K562 (cell line): ENCODE measurements around the gene NAGPA. TPM values are rescaled to one million over a fixed set of nuclear protein-coding genes. Genes with fewer than 3 reads are reported as not detected.

Experiments used
- ATAC-seq: fragments of 200-7000 bp; cut with Tn5 transposase; 3 replicates; pipeline ENCODE4 v1.9.1; 2020; ENCODE audit warnings: moderate library complexity
- BruUV-seq: library from RNA; stranded (reverse); fragments of 400-500 nt; replicated peaks from 2 replicates; lab custom pipeline; 2021; lab: Mats Ljungman, UMichigan
- CTCF ChIA-PET: fragments of 300-600 bp; formaldehyde crosslinking; extraction: SDS; loops from one replicate; lab custom pipeline; 2021; ENCODE audit warnings: low intra/inter-chr PET ratio; lab: Yijun Ruan, JAX
- POLR2A ChIA-PET: fragments of 300-600, 350-650 bp; sonication (Branson Sonifier 250); formaldehyde crosslinking; extraction: SDS; loops from one replicate; lab custom pipeline; 2021; ENCODE audit warnings: antibody characterized with exemption, inconsistent platforms; lab: Yijun Ruan, JAX
- DNase-seq, 4 experiments: peaks; one replicate each; pipeline versions ENCODE4 v3.0.0 to v3.0.0-alpha.2; 2011 to 2018; ENCODE audit warnings: low spot score in 3 of 4, mixed read lengths in 3 of 4; ENCODE audit errors: extremely low read depth in 1 of 4
- FAIRE-seq: peaks from 2 replicates; lab custom pipeline; 2011; peaks lifted over from hg19 to GRCh38; lab: Jason Lieb, UNC
- H2AFZ ChIP-seq: 2 replicates; pipeline ENCODE4 v1.6.0; 2011; ENCODE audit warnings: low read depth, low read length, control low read depth, inconsistent platforms
- H3K27ac ChIP-seq: fragments of 200-600 bp; 3 replicates; pipeline ENCODE4 v1.8.0; 2011; ENCODE audit warnings: low read depth, mild to moderate bottlenecking, control low read depth, inconsistent platforms, low read length, moderate library complexity, mixed read lengths; ENCODE audit errors: extremely low read depth
- H3K27me3 ChIP-seq, 2 experiments: fragments of 300-600 bp in 1 of 2; 2 replicates in 1 of 2; 3 replicates in 1 of 2; pipeline versions ENCODE4 v1.6.0 to v1.8.0; 2011; ENCODE audit warnings: inconsistent platforms in 2 of 2, low read length in 2 of 2, mild to moderate bottlenecking in 1 of 2, mixed read lengths in 1 of 2, moderate library complexity in 1 of 2; ENCODE audit not compliant: control insufficient read depth in 2 of 2, insufficient read depth in 2 of 2
- H3K36me3 ChIP-seq: fragments of 300-600 bp; 3 replicates; pipeline ENCODE4 v1.8.0; 2011; ENCODE audit warnings: mild to moderate bottlenecking, low read length, inconsistent platforms; ENCODE audit not compliant: control insufficient read depth, insufficient read depth
- H3K4me1 ChIP-seq, 2 experiments: fragments of 200-600 bp in 1 of 2; replicated peaks in 1 of 2; 2 replicates in 1 of 2; 3 replicates in 1 of 2; pipeline versions ENCODE4 v1.5.1 to v1.8.0; 2011; ENCODE audit warnings: inconsistent platforms in 2 of 2, low read length in 2 of 2, mild to moderate bottlenecking in 1 of 2, mixed read lengths in 1 of 2, moderate library complexity in 1 of 2; ENCODE audit not compliant: control insufficient read depth in 2 of 2, insufficient read depth in 2 of 2
- H3K4me2 ChIP-seq: 2 replicates; pipeline ENCODE4 v1.6.1; 2011; ENCODE audit warnings: low read length, control low read depth, inconsistent platforms, mixed read lengths; ENCODE audit not compliant: insufficient read depth
- H3K4me3 ChIP-seq: fragments of 200-600 bp; sonication (generic), shearing (Covaris generic); 2 replicates; pipeline ENCODE4 v1.5.1; 2016; ENCODE audit warnings: control low read depth, inconsistent platforms
- H3K79me2 ChIP-seq: fragments of 200-600 bp; 3 replicates; pipeline ENCODE4 v1.8.0; 2011; ENCODE audit warnings: low read length, inconsistent platforms; ENCODE audit not compliant: control insufficient read depth, insufficient read depth
- H3K9ac ChIP-seq, 2 experiments: 2 replicates each; pipeline versions ENCODE4 v1.6.0 to v1.6.1; 2011; ENCODE audit warnings: low read depth in 2 of 2, low read length in 2 of 2, control low read depth in 1 of 2, inconsistent platforms in 1 of 2, mild to moderate bottlenecking in 1 of 2, mixed read lengths in 1 of 2; ENCODE audit not compliant: insufficient read depth in 1 of 2
- H3K9me1 ChIP-seq: one replicate; pipeline ENCODE4 v1.6.0; 2011; ENCODE audit warnings: inconsistent platforms, mild to moderate bottlenecking, low read length, moderate library complexity; ENCODE audit not compliant: control insufficient read depth, insufficient read depth
- H3K9me3 ChIP-seq: replicated peaks from 2 replicates; pipeline ENCODE4 v1.5.1; 2011; ENCODE audit warnings: low read depth, low read length, inconsistent platforms; ENCODE audit not compliant: control insufficient read depth, insufficient read depth
- H4K20me1 ChIP-seq: replicated peaks from 2 replicates; pipeline ENCODE4 v1.6.1; 2011; ENCODE audit warnings: low read length, inconsistent platforms, mixed read lengths; ENCODE audit not compliant: control insufficient read depth, insufficient read depth
- CCAR2 ChIP-seq: fragments of 200-400 bp; formaldehyde crosslinking; IDR thresholded peaks from 2 replicates; pipeline ENCODE4 v1.6.1; 2017; ENCODE audit warnings: mild to moderate bottlenecking, low read depth, low read length
- ESRRA ChIP-seq: fragments of 450-650 bp; IDR thresholded peaks from 2 replicates; pipeline ENCODE4 v1.6.1; 2014; ENCODE audit warnings: low read depth, mild to moderate bottlenecking, moderate library complexity, borderline replicate concordance
- EZH2 ChIP-seq: IDR thresholded peaks from 2 replicates; pipeline ENCODE4 v1.6.1; 2012; ENCODE audit warnings: low read depth, mild to moderate bottlenecking, inconsistent platforms, low read length, borderline replicate concordance
- FOXA3 ChIP-seq, 2 experiments: fragments of 450-650 bp in 1 of 2; sonication (generic) in 1 of 2; formaldehyde crosslinking; IDR thresholded peaks in 1 of 2; conservative IDR thresholded peaks in 1 of 2; 2 replicates each; pipeline versions ENCODE4 v1.4.0 to v1.8.0; 2020 to 2022; ENCODE audit warnings: mild to moderate bottlenecking in 2 of 2, missing genetic modification reagents in 1 of 2
- JUND ChIP-seq, 2 experiments: IDR thresholded peaks; 2 replicates in 1 of 2; 3 replicates in 1 of 2; pipeline ENCODE4 v1.6.1; 2011; ENCODE audit warnings: borderline replicate concordance in 2 of 2, low read depth in 2 of 2, low read length in 2 of 2, improper control_type of control experiment in 1 of 2, missing biosample characterization in 1 of 2, missing genetic modification characterization in 1 of 2, missing genetic modification reagents in 1 of 2
- NFIC ChIP-seq: fragments of 450-650 bp; IDR thresholded peaks from 2 replicates; pipeline ENCODE4 v1.6.1; 2017; ENCODE audit warnings: mild to moderate bottlenecking, inconsistent platforms
- SMC3 ChIP-seq: conservative IDR thresholded peaks from 2 replicates; pipeline ENCODE4 v1.6.1; 2011; ENCODE audit warnings: low read depth, low read length, improper control_type of control experiment; ENCODE audit not compliant: insufficient read depth
- SRSF1 ChIP-seq: fragments of 200-400 bp; formaldehyde crosslinking; IDR thresholded peaks from 2 replicates; pipeline ENCODE4 v1.6.1; 2017; ENCODE audit warnings: mild to moderate bottlenecking, low read depth, low read length, moderate library complexity
- TCF7L2 ChIP-seq: fragments of 150-350 bp; IDR thresholded peaks from 2 replicates; pipeline ENCODE4 v1.6.1; 2016; ENCODE audit warnings: low read depth, mild to moderate bottlenecking, low read length, moderate library complexity
- ZNF3 ChIP-seq: fragments of 250-450 bp; sonication (Bioruptor Pico); IDR thresholded peaks from 2 replicates; pipeline ENCODE4 v1.5.0; 2021; ENCODE audit warnings: mild to moderate bottlenecking, moderate library complexity
- ZNF507 ChIP-seq: conservative IDR thresholded peaks from 2 replicates; pipeline ENCODE4 v1.6.1; 2017; ENCODE audit warnings: missing genetic modification characterization, missing compliant biosample characterization
- ZNF830 ChIP-seq: fragments of 250-450 bp; sonication (Bioruptor Pico); IDR thresholded peaks from 2 replicates; pipeline ENCODE4 v1.5.0; 2021; ENCODE audit warnings: mild to moderate bottlenecking
- WGBS: fragments of 100-300 bp; shearing (Covaris generic); methylation state at CpG from one replicate; pipeline ENCODE4 v1.1.6; 2016; ENCODE audit warnings: low coverage, mixed read lengths; ENCODE audit not compliant: insufficient coverage; ENCODE audit errors: missing lambda C conversion rate; 5-methylcytosine and 5-hydroxymethylcytosine counted together
- in situ Hi-C: fragments of 300-500 bp; cut with MboI; formaldehyde crosslinking; loops from 4 replicates; pipeline ENCODE4 v1.15.0; 2018; ENCODE audit warnings: inconsistent platforms, mixed read lengths
- intact Hi-C: fragments of 100-400 bp; cut with micrococcal nuclease; formaldehyde crosslinking; loops from 2 replicates; pipeline ENCODE4 v1.14.2; 2022
- polyA plus RNA-seq, 8 experiments: library from polyadenylated mRNA; depleted of rRNA in 4 of 8; stranded (reverse) in 5 of 8; unstranded in 3 of 8; fragments of >200 nt; fragmentation: Nextera tagmentation in 2 of 8; fragmentation: Illumina TruSeq in 1 of 8; extraction: Ambion mirVana in 2 of 8; extraction: Trizol in 1 of 8; gene quantifications; 2 replicates each; pipeline versions ENCODE4 v1.2.1 to v1.2.3, GENCODE V29; 2011 to 2014; ENCODE audit warnings: inconsistent platforms in 1 of 8, missing spikeins in 1 of 8
- total RNA-seq, 7 experiments: library from RNA; depleted of rRNA in 6 of 7; stranded (reverse); fragments of >200 nt in 6 of 7; fragmentation: Illumina TruSeq in 2 of 7; extraction: Trizol in 2 of 7; gene quantifications; 2 replicates each; pipeline versions ENCODE4 v1.2.1 to v1.2.3, GENCODE V29; 2011 to 2021; ENCODE audit warnings: low replicate concordance in 1 of 7
- TF ChIP-seq, protein P1 (sequence below), 2 experiments: fragments of 450-650 bp; IDR thresholded peaks; 2 replicates each; pipeline ENCODE4 v1.6.1; 2016
- TF ChIP-seq, protein P2 (sequence below): fragments of 250-450 bp; sonication (Bioruptor Pico); IDR thresholded peaks from 2 replicates; pipeline ENCODE4 v1.5.0; 2021

NAGPA gene
- total and polyA plus RNA-seq, 9 of the 15 experiments (the other 6 are each of a cell fraction or from before 2014, with no cell fraction given): 0.15 to 12.7 (median 4.6) TPM

- TF ChIP-seq, protein P1, sequence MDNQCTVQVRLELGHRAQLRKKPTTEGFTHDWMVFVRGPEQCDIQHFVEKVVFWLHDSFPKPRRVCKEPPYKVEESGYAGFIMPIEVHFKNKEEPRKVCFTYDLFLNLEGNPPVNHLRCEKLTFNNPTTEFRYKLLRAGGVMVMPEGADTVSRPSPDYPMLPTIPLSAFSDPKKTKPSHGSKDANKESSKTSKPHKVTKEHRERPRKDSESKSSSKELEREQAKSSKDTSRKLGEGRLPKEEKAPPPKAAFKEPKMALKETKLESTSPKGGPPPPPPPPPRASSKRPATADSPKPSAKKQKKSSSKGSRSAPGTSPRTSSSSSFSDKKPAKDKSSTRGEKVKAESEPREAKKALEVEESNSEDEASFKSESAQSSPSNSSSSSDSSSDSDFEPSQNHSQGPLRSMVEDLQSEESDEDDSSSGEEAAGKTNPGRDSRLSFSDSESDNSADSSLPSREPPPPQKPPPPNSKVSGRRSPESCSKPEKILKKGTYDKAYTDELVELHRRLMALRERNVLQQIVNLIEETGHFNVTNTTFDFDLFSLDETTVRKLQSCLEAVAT (IDR thresholded peaks at IDR 0.05): no peak
- TF ChIP-seq SMC3: no peak
- no peak for TF ChIP-seq TCF7L2
- TF ChIP-seq ZNF830 (CRISPR knock-in tag): no peak
- no peak for TF ChIP-seq EZH2
- TF ChIP-seq ZNF507 (tag): no peak
- no peak for TF ChIP-seq CCAR2
- no peak for TF ChIP-seq ZNF3 (CRISPR knock-in tag)
- no peak for TF ChIP-seq SRSF1
These were observed 2.1 kb downstream of the NAGPA start (continued) for GRCh38 chr16:5031601-5032000.

DNA sequence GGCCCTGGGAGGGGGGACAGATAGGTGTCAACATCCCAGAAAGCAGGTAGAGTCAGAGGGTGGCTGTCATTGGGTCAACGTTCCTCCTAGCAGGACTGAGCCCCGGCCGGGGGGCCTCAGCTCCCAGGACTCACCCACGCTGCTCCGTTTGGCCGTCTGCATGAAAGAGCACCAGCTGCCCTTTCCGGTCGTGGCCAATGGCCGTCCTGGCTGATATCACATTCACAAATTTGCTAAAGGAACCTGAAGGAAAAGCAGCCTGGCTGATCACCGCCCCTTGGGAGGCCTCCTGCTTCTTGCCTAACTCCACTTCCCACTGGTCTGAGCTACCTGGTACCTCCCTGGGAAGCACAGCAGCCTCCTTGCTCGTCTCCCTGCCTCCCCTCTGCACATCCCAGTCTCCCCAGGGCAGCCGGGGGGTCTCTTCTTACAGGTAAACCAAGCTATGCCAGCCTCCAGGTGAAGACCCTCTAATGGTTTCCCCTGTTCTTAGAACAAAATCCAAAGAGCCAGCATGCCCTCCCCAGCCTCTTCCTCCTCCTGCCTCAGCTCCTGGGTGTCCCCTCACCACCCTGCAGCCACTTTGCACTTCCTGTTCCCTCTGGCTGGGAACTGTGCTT lies 3.4 kb downstream of the NAGPA start:
- Histone ChIP-seq H3K4me2 (no peak overlapping the region), H3K36me3 (no peaks in the 10 kb centered on the region), H3K79me2 (no peaks in the 10 kb centered on the region), H3K27ac (no peak overlapping the region), H3K9me3 (no peaks in the 10 kb centered on the region), H3K9me1 (no peaks in the 10 kb centered on the region), H3K9ac (no peak overlapping the region), H3K4me1 (peaks cover 15 to 21% of the 10 kb centered on the region in 2 experiments; a peak in 4 of 5 replicates), H3K4me3 (no peak overlapping the region), H3K27me3 (no peaks in the 10 kb centered on the region), H4K20me1 (no peaks in the 10 kb centered on the region), H2AFZ (no peak overlapping the region)
- intact Hi-C loops (no loop called here), in situ Hi-C loops (no loop called here)
- no peak for TF ChIP-seq ESRRA
- no peak for TF ChIP-seq JUND (IDR thresholded peaks at IDR 0.05; ENCODE audit: borderline replicate concordance, low read depth, low read length)
- TF ChIP-seq JUND (tag; IDR thresholded peaks at IDR 0.05; ENCODE audit: borderline replicate concordance, low read depth, low read length): no peak
- TF ChIP-seq NFIC: no peak
- TF ChIP-seq, protein P2, sequence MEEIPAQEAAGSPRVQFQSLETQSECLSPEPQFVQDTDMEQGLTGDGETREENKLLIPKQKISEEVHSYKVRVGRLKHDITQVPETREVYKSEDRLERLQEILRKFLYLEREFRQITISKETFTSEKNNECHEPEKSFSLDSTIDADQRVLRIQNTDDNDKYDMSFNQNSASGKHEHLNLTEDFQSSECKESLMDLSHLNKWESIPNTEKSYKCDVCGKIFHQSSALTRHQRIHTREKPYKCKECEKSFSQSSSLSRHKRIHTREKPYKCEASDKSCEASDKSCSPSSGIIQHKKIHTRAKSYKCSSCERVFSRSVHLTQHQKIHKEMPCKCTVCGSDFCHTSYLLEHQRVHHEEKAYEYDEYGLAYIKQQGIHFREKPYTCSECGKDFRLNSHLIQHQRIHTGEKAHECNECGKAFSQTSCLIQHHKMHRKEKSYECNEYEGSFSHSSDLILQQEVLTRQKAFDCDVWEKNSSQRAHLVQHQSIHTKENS (CRISPR knock-in tag): no peak
- no peak for TF ChIP-seq FOXA3 (CRISPR knock-in tag; conservative IDR thresholded peaks at IDR 0.05 in 1 of 2, IDR thresholded peaks at IDR 0.05 in 1 of 2)
- ChIA-PET POLR2A (interaction anchor here (0.6 to 0.7 kb wide), 2 partner anchors 61 to 160 kb away, joined by 3 read pairs; no protein-coding TSS in a partner anchor), CTCF (no interaction called here)
- ATAC-seq (no peak), FAIRE-seq (no peak), DNase-seq (no peak)
- 60% methylated on average over 9 of the region's 12 CpGs for WGBS
- no TSS peak for BruUV-seq
